ENCODE results near the gene GIPC2.
"Not testable (repeated sequence)": the region's sequence is repeated elsewhere in the genome, so short reads cannot be mapped to it uniquely, and the experiment has no call there.

The GIPC2 gene

GRCh38 chr1:78094639-78095038, 48.9 kb downstream of the GIPC2 start:
- DNase-seq (ENCODE audit: low read depth, low spot score), result no peak

GRCh38 chr1:78095593-78095992, 49.8 kb downstream of the GIPC2 start:
- DNase-seq (ENCODE audit: low read depth, low spot score), result peak; percentile 59

DNA sequence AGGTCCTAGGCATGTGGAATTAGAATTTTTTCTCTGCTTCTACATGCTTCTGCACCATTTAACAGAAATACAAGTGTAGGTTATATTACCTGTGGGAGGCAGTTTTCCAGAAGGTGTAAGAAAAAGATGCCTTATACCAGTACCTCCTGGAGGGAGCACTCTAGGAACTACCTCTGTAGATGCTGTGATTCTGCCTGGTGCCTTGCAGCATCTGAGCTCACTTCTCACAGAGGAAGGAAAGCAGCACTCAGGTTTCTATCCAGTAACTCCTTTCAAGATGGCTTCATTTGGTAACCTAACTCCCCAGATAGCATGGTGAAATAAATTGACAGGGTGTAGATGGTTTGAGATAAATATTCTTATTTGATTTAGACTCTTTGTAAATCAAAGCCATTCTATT, 50.3 kb downstream of the GIPC2 start:
- DNase-seq (ENCODE audit: low read depth, low spot score), result no peak

DNA sequence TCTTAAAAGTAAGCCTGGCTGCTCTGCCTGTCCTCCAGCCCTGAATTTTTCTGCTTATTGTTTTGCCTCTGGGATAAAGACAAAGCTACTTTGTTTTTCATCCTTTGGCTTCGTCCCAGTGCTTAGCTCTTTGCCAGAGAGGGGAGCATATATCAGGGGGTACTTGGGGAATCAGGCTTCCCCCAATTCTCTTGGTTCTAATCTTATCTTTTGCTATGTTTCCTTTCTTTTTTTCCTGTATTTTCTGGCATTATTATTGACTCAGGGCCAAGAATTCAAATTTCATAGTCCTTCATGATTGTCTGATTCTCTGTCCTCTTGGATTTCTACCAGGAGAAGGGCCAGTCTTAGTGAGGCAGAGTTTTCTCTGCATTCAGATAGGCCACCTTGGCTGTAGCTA, 51.2 kb downstream of the GIPC2 start:
- no peak for DNase-seq (ENCODE audit: low read depth, low spot score)

DNA sequence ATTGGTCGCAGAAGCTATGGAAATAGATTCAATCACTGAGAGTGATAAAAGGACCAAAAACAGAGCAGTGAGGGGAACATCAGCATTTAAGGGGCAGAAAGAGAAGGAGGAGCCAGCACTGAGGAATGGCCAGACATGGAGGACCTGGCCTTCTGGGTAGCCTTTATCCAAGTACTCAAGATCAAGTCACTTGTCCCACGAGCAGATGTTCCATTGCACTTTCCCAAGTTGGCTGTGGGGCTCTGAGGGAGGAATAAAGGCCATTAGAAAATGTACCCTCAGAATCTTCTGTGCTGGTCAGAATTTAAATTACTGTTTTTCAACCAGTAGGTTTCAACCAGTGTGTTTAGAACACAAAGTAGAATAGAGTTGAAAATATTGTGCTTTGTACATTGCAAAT, 55.3 kb downstream of the GIPC2 start:
- no peak for DNase-seq (ENCODE audit: low read depth, low spot score)

GRCh38 chr1:78101514-78101913, 55.7 kb downstream of the GIPC2 start:
- no peak for DNase-seq (ENCODE audit: low read depth, low spot score)

DNA sequence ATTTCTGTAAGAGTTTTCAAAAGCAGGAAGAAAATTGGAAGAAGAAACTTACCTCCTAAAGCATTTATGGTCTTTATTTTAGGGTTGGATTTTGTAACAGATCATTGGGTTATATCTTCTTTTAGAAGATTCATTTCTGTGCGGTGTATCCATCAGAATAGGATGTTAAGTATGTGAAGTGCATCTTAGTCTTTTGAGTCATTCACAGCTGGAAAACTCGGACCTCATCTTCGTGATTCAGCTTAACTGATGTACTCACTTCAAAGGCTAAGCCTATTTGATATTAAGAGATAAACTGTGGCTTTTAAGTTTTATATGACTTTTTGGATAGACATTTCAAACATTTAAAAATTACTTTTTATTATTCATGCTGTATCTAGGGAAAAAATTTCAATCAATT, 56.3 kb downstream of the GIPC2 start:
- peak; percentile 67 for DNase-seq (ENCODE audit: low read depth, low spot score)

GRCh38 chr1:78102916-78103315, 57.1 kb downstream of the GIPC2 start:
- no peak for DNase-seq (ENCODE audit: low read depth, low spot score)

DNA sequence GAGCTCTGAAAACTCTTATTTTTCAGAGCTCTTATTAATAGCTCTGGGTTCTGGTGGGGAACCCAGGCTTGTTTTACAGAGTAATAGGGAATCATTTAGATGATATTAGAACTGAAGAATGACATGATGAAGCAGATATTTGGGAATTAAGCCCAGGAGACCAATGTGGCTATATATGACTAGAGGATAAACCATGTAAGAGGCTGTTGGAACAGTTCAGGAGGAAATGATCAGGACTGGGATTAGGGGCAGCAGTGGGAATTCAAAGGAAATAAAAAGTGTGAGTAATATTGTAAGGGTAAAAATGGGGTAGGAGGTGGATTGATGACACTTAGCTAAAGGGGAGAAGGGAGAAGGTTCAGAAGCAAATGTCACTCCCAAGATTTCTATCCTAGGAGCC, 58.6 kb downstream of the GIPC2 start:
- DNase-seq (ENCODE audit: low read depth, low spot score), result no peak

DNA sequence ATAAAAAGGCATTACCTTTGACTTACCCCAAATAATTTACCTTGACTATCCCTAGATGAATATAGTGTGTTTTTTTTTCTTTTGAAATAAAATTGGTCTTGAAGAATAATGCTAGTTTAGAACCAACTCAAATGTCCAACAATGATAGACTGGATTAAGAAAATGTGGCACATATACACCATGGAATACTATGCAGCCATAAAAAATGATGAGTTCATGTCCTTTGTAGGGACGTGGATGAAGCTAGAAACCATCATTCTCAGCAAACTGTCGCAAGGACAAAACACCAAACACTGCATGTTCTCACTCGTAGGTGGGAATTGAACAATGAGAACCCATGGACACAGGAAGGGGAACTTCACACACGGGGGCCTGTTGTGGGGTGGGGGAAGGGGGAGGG, 63.9 kb downstream of the GIPC2 start:
- not testable (repeated sequence) for DNase-seq (ENCODE audit: low read depth, low spot score)

- no peak for DNase-seq (ENCODE audit: low read depth, low spot score)
Observed at GRCh38 chr1:78113156-78113916, 67.6 kb downstream of the GIPC2 start.

DNA sequence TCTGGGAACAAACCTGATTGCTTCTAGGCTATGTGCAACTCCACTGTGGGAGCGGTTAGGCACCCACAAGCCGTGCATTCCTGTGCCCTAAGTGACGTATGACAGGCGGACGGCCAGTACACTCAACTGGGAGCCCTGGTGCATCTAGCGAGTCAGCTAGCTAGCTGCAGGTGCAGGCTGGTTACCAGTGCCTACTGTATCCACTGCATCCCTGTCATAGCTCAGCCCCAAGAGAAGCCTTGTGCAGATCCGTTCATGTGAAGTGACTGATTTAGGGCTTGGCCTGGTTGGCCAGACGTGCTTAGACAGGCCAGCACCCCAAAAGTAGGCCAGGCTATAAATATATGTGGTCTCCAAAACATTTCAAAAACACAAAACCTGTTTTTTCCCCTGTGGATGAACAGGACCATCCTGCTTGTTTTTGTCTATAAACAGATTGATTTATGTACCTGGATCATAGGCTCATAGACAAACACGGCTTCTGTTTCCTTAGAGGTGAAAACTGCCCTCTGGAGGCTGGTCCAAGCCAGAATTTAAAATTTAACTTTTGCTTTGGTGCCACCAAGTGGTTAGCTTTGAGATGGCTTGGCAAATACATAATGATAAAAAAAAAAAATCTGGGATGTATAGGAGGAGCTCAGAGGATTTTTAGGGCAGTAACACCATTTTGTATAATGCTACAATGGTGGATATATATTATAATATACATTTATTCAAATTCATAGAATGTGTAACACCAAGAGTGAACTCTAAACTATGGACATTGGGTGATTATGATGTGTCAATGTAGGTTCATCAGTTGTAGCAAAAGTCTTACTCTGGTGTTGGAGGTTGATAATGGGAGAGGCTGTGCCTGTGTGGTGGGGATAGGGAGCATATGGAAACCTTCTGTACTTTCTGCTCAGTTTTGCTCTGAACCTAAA, 68.5 kb downstream of the GIPC2 start:
- DNase-seq (ENCODE audit: low read depth, low spot score), result peak; percentile 77

- not testable (repeated sequence) for DNase-seq (ENCODE audit: low read depth, low spot score)
Observed at GRCh38 chr1:78120485-78120884, 74.7 kb downstream of the GIPC2 start.

GRCh38 chr1:78121710-78122109, 75.9 kb downstream of the GIPC2 start:
- DNase-seq (ENCODE audit: low read depth, low spot score), result no peak

- no peak for DNase-seq (ENCODE audit: low read depth, low spot score)
Observed at GRCh38 chr1:78122389-78122788, 76.6 kb downstream of the GIPC2 start.

DNA sequence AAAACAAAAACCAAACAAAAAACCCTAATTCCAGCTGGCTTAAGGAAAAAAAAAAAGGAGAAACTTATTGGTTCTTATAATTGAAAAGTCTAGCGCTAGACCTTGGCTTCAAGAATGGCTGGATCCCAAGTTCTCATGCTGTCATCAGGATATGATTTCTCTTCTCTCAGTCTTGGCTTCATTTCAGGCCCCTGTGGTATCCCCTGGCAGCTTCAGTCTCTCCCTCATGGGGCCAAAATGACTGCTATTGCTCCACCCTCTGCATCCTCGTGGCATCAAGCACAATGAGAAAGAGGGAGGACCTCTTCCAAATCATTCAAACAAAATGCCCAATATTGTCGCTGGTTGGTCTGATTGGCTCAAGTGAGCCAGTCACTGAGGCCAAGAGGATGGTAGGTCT, 80.7 kb downstream of the GIPC2 start:
- no peak for DNase-seq (ENCODE audit: low read depth, low spot score)

DNA sequence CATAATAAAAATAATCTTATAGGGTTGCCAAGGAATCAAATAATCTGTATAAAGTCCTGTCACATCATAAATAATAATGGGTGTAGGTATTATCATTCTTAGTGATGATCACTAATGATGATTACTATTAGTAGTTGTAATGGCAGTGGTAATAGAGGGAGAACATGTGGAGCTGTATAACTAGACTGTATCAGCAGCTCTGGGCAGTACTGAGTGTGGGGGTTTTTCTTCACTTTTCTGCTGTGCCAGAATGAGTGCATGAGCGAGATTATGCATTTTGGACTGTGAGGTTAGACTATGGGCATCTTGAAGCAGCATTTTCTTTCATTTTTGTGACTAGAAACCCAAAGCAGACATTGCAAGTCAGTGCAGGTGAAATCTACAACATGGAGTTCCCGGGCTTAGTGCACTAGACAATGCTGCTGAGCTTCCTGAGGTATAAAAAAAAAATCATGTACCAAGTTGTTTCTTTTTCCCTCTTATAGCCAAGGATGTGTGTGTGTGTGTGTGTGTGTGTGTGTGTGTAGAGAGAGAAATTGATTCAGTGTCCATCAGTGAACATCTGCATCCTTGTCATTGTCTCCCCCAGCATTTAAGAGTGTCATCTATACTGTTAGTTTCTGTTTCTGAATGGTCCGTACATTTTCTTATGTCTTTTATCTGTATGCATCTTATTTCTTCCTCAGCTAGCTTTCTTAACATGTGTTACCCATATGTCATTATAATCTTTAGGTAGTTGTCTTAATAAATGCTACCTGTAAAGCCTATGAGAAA, 86.6 kb downstream of the GIPC2 start:
- DNase-seq (ENCODE audit: low read depth, low spot score), result no peak

- no peak for DNase-seq (ENCODE audit: low read depth, low spot score)
Observed at GRCh38 chr1:78132948-78133322, 87.2 kb downstream of the GIPC2 start.

DNA sequence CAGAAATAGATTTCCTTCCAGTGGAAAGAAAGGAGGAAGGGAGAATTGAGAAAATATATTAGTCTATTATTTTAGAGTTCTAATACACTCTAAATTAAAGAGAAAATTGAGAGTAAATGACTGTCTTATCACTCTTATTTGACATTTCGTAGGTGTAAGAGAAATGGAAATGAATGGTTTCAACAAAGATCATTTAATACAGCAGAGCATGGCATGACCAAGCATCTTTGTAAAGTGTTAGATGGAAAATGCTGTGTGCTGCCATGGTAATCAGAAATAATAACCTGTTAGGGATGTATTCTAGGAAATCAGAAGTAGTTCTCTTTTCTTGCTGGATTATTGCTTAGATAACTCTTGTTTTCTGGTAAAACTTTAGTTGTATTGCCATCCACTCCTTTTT, 90.9 kb downstream of the GIPC2 start:
- no peak for DNase-seq (ENCODE audit: low read depth, low spot score)

DNA sequence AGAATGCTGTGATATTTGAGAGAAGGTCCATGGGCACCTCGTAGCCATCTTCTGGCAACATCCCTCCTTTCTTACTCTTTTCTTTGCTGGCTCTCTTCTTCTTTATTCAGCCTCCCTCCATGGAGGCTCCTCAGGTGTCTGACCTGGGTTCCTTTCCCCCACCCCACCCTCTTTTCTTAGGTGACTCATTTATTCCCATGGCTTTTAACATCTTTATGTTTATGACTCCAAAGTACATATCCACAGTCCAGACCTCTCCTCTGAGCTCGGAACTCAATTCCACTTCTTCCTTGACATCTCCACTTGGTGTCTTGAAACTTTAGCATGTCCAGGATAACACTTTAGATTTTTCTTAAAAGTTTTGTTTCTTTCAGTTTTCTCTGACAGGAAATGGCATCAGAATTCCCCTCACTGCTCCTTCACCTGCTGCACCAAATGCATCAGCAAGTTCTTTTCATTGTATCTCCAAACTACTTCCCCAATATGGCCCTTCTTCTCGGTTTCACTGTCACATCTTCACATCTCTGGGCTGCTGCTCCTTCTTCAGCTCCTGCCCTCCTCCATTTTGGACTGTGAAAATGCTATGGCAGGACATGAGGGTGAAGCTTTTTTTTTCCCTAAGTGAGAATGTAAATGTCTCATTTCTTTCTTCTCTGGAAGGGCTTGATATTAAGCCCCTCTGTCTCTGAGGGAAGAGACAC, 95.9 kb downstream of the GIPC2 start:
- no peak for DNase-seq (ENCODE audit: low read depth, low spot score)

DNA sequence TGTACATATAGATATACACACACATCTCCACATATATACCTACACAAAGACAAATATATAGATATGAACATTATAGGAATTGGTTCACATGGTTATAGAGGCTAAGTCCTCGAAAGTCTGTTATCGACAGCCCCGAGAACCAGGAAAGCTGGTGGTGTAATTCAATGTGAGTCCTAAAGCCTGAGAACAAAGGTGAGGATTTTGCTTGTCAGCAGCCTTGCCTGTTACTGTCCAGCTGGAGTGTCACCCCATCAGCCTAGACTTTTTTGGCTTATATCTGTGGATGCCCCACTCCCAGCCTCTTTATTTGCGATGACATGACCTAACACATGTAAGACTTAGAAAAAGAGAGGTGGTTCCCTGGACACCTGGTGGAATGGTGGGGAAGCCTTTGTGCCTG, 97.0 kb downstream of the GIPC2 start:
- no peak for DNase-seq (ENCODE audit: low read depth, low spot score)

- no peak for DNase-seq (ENCODE audit: low read depth, low spot score)
Observed at GRCh38 chr1:78143152-78143551, 97.4 kb downstream of the GIPC2 start.

All from smooth muscle cell of the brain vasculature (primary cell).